Measurements from ENCODE around the gene CADM2.
"Not testable (repeated sequence)": the region's sequence is repeated elsewhere in the genome, so short reads cannot be mapped to it uniquely, and the experiment has no call there.

Gene CADM2

DNA sequence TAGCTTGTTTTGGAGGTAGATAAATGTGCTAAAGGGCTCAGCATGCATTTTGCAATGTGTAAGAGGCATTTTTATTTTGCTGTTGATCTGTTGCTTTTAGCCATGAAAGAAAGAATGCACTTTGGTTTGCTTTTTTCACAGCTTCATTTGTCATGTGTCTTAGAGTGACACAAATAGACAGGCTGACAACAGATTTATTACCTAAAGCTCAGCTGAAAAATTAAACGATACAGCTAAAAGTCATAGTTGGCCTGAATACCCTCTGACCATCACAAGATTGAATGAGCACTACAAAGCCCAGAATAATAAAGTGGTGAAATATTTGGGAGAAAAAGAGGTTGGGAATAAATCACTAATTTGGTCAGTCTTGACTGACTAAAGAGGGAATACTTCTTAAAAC lies 723.1 kb downstream of the CADM2 start:
- no peak for DNase-seq
- H3K4me3 ChIP-seq (ENCODE audit: insufficient read depth, low read depth, low read length, poor library complexity, severe bottlenecking), result no peak overlapping the region
- no peaks in the 10 kb centered on the region for H3K4me1 ChIP-seq (ENCODE audit: control insufficient read depth, insufficient read depth, low read length, poor library complexity, severe bottlenecking)
- no peaks in the 10 kb centered on the region for H3K27me3 ChIP-seq (replicated peaks; ENCODE audit: control insufficient read depth, insufficient read depth, low read length, poor library complexity, severe bottlenecking)
- no peaks in the 10 kb centered on the region for H3K36me3 ChIP-seq (ENCODE audit: control insufficient read depth, insufficient read depth, low read length)
- no peak overlapping the region for H3K27ac ChIP-seq (ENCODE audit: insufficient read depth, low read length, poor library complexity, severe bottlenecking)
- H3K9me3 ChIP-seq (ENCODE audit: control insufficient read depth, low read length), result no peaks in the 10 kb centered on the region

GRCh38 chr3:85691196-85691595 lies 732.4 kb downstream of the CADM2 start:
- H3K4me1 ChIP-seq (ENCODE audit: control insufficient read depth, insufficient read depth, low read length, poor library complexity, severe bottlenecking), result no peaks in the 10 kb centered on the region
- no peak overlapping the region for H3K27ac ChIP-seq (ENCODE audit: insufficient read depth, low read length, poor library complexity, severe bottlenecking)
- no peaks in the 10 kb centered on the region for H3K27me3 ChIP-seq (replicated peaks; ENCODE audit: control insufficient read depth, insufficient read depth, low read length, poor library complexity, severe bottlenecking)
- H3K36me3 ChIP-seq (ENCODE audit: control insufficient read depth, insufficient read depth, low read length), result no peaks in the 10 kb centered on the region
- peaks cover 3% of the 10 kb centered on the region for H3K9me3 ChIP-seq (ENCODE audit: control insufficient read depth, low read length)
- DNase-seq, result no peak
- no peak overlapping the region for H3K4me3 ChIP-seq (ENCODE audit: insufficient read depth, low read depth, low read length, poor library complexity, severe bottlenecking)

- H3K36me3 ChIP-seq (ENCODE audit: control insufficient read depth, insufficient read depth, low read length), result no peaks in the 10 kb centered on the region
- no peaks in the 10 kb centered on the region for H3K27me3 ChIP-seq (replicated peaks; ENCODE audit: control insufficient read depth, insufficient read depth, low read length, poor library complexity, severe bottlenecking)
- no peaks in the 10 kb centered on the region for H3K9me3 ChIP-seq (ENCODE audit: control insufficient read depth, low read length)
These were observed 738.4 kb downstream of the CADM2 start for GRCh38 chr3:85697156-85697555.

DNA sequence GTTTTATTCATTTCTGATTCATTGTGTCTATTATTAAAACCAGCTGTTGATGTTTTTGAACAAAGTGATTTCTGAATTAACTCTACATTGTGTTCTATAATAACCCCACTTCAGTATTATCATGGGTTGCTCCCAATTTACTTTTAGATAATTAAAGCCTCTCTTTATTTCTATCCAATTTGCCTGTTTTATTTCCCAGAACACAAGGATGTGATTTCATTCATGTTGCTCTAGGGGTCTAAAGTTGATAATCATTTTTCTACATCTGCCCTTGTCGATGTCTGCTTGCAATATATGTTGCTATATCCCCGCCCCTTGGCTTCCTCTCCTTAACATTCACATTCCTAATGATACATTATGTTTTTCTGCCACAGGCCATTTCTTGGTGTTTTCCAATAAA lies 747.3 kb downstream of the CADM2 start:
- no peak for DNase-seq
- Histone ChIP-seq H3K27ac (ENCODE audit: insufficient read depth, low read length, poor library complexity, severe bottlenecking) (no peak overlapping the region), H3K27me3 (replicated peaks; ENCODE audit: control insufficient read depth, insufficient read depth, low read length, poor library complexity, severe bottlenecking) (no peaks in the 10 kb centered on the region), H3K36me3 (ENCODE audit: control insufficient read depth, insufficient read depth, low read length) (no peaks in the 10 kb centered on the region), H3K4me3 (ENCODE audit: insufficient read depth, low read depth, low read length, poor library complexity, severe bottlenecking) (no peak overlapping the region), H3K4me1 (ENCODE audit: control insufficient read depth, insufficient read depth, low read length, poor library complexity, severe bottlenecking) (no peaks in the 10 kb centered on the region), H3K9me3 (ENCODE audit: control insufficient read depth, low read length) (no peaks in the 10 kb centered on the region)

More at GRCh38 chr3:85697156-85697555, 738.4 kb downstream of the CADM2 start:
- no peak for DNase-seq
- Histone ChIP-seq H3K27ac (ENCODE audit: insufficient read depth, low read length, poor library complexity, severe bottlenecking) (no peak overlapping the region), H3K4me1 (ENCODE audit: control insufficient read depth, insufficient read depth, low read length, poor library complexity, severe bottlenecking) (no peaks in the 10 kb centered on the region), H3K4me3 (ENCODE audit: insufficient read depth, low read depth, low read length, poor library complexity, severe bottlenecking) (no peak overlapping the region)

GRCh38 chr3:85708325-85708724 lies 749.5 kb downstream of the CADM2 start:
- not testable (repeated sequence) for H3K27me3 ChIP-seq (replicated peaks; ENCODE audit: control insufficient read depth, insufficient read depth, low read length, poor library complexity, severe bottlenecking); H3K36me3 ChIP-seq (ENCODE audit: control insufficient read depth, insufficient read depth, low read length); H3K4me1 ChIP-seq (ENCODE audit: control insufficient read depth, insufficient read depth, low read length, poor library complexity, severe bottlenecking); H3K27ac ChIP-seq (ENCODE audit: insufficient read depth, low read length, poor library complexity, severe bottlenecking); H3K4me3 ChIP-seq (ENCODE audit: insufficient read depth, low read depth, low read length, poor library complexity, severe bottlenecking); H3K9me3 ChIP-seq (ENCODE audit: control insufficient read depth, low read length); DNase-seq

- H3K27ac ChIP-seq (ENCODE audit: insufficient read depth, low read length, poor library complexity, severe bottlenecking), result no peak overlapping the region
- DNase-seq, result no peak
- no peaks in the 10 kb centered on the region for H3K4me1 ChIP-seq (ENCODE audit: control insufficient read depth, insufficient read depth, low read length, poor library complexity, severe bottlenecking)
- no peaks in the 10 kb centered on the region for H3K9me3 ChIP-seq (ENCODE audit: control insufficient read depth, low read length)
- no peaks in the 10 kb centered on the region for H3K27me3 ChIP-seq (replicated peaks; ENCODE audit: control insufficient read depth, insufficient read depth, low read length, poor library complexity, severe bottlenecking)
- no peaks in the 10 kb centered on the region for H3K36me3 ChIP-seq (ENCODE audit: control insufficient read depth, insufficient read depth, low read length)
- no peak overlapping the region for H3K4me3 ChIP-seq (ENCODE audit: insufficient read depth, low read depth, low read length, poor library complexity, severe bottlenecking)
These were observed 750.6 kb downstream of the CADM2 start for GRCh38 chr3:85709346-85709892.

DNA sequence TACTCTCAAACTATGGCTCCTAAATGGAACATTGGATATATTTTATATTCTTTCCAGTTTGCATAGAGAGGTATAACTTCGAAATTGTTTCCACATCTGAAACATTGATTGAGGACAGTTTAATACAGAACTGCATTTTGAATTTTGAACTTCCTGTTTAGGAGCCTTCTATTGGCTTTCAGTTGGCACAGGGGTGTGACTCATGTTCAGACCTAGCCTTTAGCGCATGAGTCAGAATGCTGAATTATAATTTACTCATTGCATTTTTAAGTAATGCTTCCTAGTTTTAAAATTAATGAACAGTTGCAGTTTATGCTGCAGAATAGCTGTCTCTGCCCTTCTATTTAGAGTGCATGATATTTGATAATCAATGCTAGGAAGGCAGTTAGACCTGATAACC lies 751.7 kb downstream of the CADM2 start:
- H3K27me3 ChIP-seq (replicated peaks; ENCODE audit: control insufficient read depth, insufficient read depth, low read length, poor library complexity, severe bottlenecking), result no peaks in the 10 kb centered on the region
- no peak overlapping the region for H3K4me3 ChIP-seq (ENCODE audit: insufficient read depth, low read depth, low read length, poor library complexity, severe bottlenecking)
- H3K4me1 ChIP-seq (ENCODE audit: control insufficient read depth, insufficient read depth, low read length, poor library complexity, severe bottlenecking), result no peaks in the 10 kb centered on the region
- no peak for DNase-seq
- H3K9me3 ChIP-seq (ENCODE audit: control insufficient read depth, low read length), result no peaks in the 10 kb centered on the region
- no peak overlapping the region for H3K27ac ChIP-seq (ENCODE audit: insufficient read depth, low read length, poor library complexity, severe bottlenecking)
- no peaks in the 10 kb centered on the region for H3K36me3 ChIP-seq (ENCODE audit: control insufficient read depth, insufficient read depth, low read length)

- Histone ChIP-seq H3K4me1 (ENCODE audit: control insufficient read depth, insufficient read depth, low read length, poor library complexity, severe bottlenecking) (no peaks in the 10 kb centered on the region), H3K36me3 (ENCODE audit: control insufficient read depth, insufficient read depth, low read length) (no peaks in the 10 kb centered on the region), H3K27me3 (replicated peaks; ENCODE audit: control insufficient read depth, insufficient read depth, low read length, poor library complexity, severe bottlenecking) (no peaks in the 10 kb centered on the region), H3K4me3 (ENCODE audit: insufficient read depth, low read depth, low read length, poor library complexity, severe bottlenecking) (no peak overlapping the region), H3K9me3 (ENCODE audit: control insufficient read depth, low read length) (no peaks in the 10 kb centered on the region), H3K27ac (ENCODE audit: insufficient read depth, low read length, poor library complexity, severe bottlenecking) (no peak overlapping the region)
- DNase-seq, result no peak
These were observed 762.8 kb downstream of the CADM2 start for GRCh38 chr3:85721409-85722145.

- Histone ChIP-seq H3K9me3 (ENCODE audit: control insufficient read depth, low read length) (no peaks in the 10 kb centered on the region), H3K27ac (ENCODE audit: insufficient read depth, low read length, poor library complexity, severe bottlenecking) (no peak overlapping the region), H3K36me3 (ENCODE audit: control insufficient read depth, insufficient read depth, low read length) (no peaks in the 10 kb centered on the region), H3K27me3 (replicated peaks; ENCODE audit: control insufficient read depth, insufficient read depth, low read length, poor library complexity, severe bottlenecking) (no peaks in the 10 kb centered on the region), H3K4me1 (ENCODE audit: control insufficient read depth, insufficient read depth, low read length, poor library complexity, severe bottlenecking) (no peaks in the 10 kb centered on the region), H3K4me3 (ENCODE audit: insufficient read depth, low read depth, low read length, poor library complexity, severe bottlenecking) (no peak overlapping the region)
- DNase-seq, result no peak
These were observed 767.0 kb downstream of the CADM2 start for GRCh38 chr3:85725809-85726208.

GRCh38 chr3:85726241-85726640 lies 767.5 kb downstream of the CADM2 start:
- Histone ChIP-seq H3K27me3 (replicated peaks; ENCODE audit: control insufficient read depth, insufficient read depth, low read length, poor library complexity, severe bottlenecking) (no peaks in the 10 kb centered on the region), H3K4me3 (ENCODE audit: insufficient read depth, low read depth, low read length, poor library complexity, severe bottlenecking) (no peak overlapping the region), H3K9me3 (ENCODE audit: control insufficient read depth, low read length) (no peaks in the 10 kb centered on the region), H3K27ac (ENCODE audit: insufficient read depth, low read length, poor library complexity, severe bottlenecking) (no peak overlapping the region), H3K36me3 (ENCODE audit: control insufficient read depth, insufficient read depth, low read length) (no peaks in the 10 kb centered on the region), H3K4me1 (ENCODE audit: control insufficient read depth, insufficient read depth, low read length, poor library complexity, severe bottlenecking) (no peaks in the 10 kb centered on the region)
- no peak for DNase-seq
